Muscle of back (tissue), 13 donors: Measurements from ENCODE around the gene APOF. TPM values are rescaled to one million over a fixed set of nuclear protein-coding genes. Genes with fewer than 3 reads are reported as not detected.
A peak's percentile ranks its signal among the peaks of the same experiment; 100 is the strongest.
"Not testable (repeated sequence)": the region's sequence is repeated elsewhere in the genome, so short reads cannot be mapped to it uniquely, and the experiment has no call there.

Experiments
- DNase-seq, 3 donors: peaks; one replicate each; pipeline versions ENCODE4 v3.0.0 to v3.0.0-alpha.2; 2013
- long read RNA-seq, 9 donors: transcript quantifications; one replicate each; lab custom pipeline, GENCODE V29; 2026
- polyA plus RNA-seq, 10 donors: library from polyadenylated mRNA; unstranded; fragments of 120-200 nt; gene quantifications; one replicate each; pipeline ENCODE4 v1.2.1, GENCODE V29; 2013; ENCODE audit not compliant: insufficient read length in 10 of 10

APOF gene, protein sequence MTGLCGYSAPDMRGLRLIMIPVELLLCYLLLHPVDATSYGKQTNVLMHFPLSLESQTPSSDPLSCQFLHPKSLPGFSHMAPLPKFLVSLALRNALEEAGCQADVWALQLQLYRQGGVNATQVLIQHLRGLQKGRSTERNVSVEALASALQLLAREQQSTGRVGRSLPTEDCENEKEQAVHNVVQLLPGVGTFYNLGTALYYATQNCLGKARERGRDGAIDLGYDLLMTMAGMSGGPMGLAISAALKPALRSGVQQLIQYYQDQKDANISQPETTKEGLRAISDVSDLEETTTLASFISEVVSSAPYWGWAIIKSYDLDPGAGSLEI
- polyA plus RNA-seq, result under 1 TPM in 2 of 10 donors, not detected in 8; 0.09 to 0.15 TPM
- long read RNA-seq, donor 1, result 0 reads
- long read RNA-seq, donor 2, result 0 reads
- long read RNA-seq, donor 3, result 0 reads
- long read RNA-seq, donor 4, result 0 reads
- long read RNA-seq, donor 5, result 0 reads
- long read RNA-seq, donor 6, result 0 reads
- long read RNA-seq, donor 7, result 0 reads
- long read RNA-seq, donor 8, result 0 reads
- long read RNA-seq, donor 9, result 0 reads

DNA sequence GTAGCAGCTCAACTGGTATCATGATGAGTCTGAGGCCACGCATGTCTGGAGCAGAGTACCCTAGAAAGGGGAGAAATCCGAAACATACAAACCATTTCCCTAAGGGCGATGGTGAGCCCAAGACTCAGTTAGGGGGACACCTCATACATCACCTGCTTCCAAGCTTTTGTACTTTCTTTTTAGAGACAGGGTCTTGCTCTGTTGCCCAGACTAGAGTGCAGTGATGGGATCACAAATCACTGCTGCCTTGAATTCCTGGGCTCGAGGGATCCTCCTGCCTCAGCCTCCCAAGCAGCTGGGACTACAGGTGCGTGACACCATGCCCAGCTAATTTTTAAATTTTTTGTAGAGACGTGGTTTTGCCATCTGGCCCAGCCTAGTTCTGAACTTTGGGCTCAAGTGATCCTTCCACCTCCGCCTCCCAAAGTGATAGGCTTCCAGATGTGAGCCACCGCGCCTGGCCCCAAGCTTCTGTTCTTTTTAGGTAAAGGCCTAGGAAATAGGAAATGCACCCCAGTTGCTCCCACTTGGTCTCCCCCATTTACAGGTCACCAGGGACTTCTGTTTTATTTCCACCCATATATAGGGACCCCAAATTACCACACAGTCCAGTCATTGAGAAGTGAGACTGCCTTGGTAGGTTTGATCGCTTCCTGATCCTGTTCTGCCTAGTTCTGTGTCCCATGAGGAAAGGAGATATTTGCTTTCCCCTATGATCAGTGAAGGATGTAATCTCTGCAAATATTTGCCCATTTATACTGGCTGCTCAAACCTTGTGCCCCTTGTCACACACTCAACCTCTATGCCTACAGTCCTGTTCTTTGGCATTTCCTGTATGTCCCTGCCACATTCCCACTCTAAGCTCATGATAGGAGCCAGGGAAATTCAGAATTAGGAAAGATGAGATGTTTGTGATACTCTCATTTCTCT, at the start of gene APOF:
TSS of gene APOF (minus strand) at position 728 of the 930 bp plus-strand sequence. CDS start at position 616, 112 bp downstream.
- DNase-seq, result no peak

DNA sequence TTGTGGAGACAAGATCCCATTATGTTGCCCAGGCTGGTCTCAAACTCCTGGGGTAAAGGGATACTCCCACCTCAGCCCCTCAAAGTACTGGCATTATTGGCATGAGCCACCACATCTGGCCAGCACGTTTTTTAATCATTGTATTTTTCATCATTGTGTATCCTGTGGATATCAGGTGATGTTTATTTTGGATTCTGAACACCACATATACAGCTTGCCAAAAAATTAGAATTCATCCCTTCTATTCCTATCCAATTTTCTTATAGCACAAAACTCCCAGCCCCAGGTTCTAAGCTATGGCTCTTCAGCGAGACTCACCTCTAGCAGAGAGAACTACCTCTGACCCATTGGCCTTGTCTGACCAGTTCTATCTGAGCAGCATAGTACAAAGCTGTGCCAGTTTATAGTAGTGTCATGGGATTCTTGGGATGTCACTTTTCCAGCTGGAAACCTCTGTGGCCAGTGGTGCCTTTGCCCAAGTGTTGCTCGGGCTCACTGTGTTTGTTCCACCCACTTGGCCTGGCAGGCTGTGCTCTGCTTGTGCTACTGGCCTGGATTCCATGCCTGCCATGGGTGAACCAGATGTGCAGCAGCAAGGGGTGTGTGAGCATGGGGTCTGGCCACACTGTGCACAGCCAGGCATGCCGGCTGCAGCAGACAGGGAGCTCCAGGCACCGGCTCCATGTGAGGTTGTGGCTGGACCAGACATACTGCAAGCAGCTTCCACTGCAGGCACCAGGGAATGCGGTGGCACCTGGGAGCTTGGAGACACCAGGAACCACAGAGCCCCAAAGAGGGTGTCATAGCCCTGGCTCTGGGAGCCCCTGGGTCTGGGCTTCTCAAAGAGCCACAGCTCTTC, 49.4 kb upstream of the APOF start:
- no peak for DNase-seq

DNA sequence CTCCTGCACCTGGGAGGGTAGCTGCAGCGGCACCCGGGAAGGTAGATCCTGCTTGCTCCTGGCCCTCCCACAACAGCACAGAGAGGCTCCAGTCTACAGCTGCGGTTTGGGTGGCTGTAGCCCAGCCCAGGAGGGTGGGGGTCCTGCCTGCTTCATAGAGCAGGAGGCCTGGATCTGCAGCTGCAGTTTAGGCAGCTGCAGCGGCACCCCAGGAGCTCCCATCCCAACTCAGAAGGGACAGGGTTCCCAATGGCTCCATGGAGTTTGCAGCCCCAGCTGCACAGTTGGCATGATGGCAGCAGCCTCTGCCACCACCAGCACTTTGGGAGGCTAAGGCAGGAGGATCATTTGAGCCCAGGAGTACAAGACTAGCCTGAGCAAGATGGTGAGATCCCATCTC, 48.1 kb upstream of the APOF start:
- no peak for DNase-seq

DNA sequence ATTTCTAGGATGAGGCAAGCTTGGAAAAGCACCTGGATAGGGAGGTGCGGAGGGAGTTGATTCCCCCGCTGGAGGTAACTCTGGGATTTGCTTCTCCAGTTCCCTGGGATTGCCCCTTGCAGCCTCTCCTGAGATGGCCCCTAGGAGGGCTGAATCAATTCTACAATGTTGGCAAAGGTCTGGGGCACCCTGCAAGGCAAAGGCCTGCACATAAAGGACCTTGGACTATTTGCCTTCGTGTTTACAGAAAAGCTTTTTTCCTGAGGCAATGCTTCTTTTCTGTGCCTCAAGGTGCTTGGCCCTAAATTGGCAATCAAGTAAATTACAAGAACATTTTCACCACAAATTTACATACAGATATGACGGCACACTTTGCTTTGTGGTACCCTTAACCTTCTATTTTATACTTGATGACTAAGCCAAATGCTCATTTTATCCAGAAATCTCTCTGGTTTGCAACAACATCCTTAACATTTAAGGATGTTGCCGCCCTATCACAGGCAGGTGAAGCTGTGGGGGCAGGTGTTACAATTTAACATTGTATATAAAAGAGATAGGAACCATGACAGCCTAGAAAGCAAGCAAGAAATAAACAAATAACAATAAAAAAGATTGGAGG, 46.3 kb upstream of the APOF start:
- DNase-seq, result no peak

DNA sequence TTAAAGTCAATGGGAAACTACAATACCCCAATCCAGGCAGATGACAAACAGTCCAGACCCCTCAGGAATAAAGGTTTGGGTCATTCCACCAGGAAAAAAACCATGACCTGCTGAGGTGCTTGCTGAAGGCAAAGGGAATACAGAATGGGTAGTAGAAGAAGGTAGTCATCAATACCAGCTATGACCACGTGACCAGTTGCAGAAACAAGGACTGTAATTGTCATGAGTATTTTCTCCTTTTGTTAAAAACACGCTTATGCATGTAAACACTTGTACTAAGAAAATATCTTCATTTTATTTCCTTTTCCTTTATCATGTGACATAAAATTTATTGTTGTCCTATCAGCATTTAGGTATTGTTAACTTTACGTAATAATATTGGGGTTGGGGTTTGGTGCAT, 41.6 kb upstream of the APOF start:
- DNase-seq, result not testable (repeated sequence)

DNA sequence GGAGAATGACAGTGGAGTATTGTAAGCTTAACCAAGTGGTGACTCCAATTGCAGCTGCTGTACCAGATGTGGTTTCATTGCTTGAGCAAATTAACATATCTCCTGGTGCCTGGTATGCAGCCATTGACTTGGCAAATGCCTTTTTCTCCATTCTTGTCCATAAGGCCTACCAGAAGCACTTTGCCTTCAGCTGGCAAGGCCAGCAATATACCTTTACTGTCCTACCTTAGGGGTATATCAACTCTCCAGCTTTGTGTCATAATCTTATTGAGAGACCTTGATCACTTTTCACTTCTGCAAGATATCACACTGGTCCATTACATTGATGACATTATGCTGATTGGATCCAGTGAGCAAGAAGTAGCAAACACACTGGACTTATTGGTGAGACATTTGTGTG, 39.0 kb upstream of the APOF start:
- not testable (repeated sequence) for DNase-seq

DNA sequence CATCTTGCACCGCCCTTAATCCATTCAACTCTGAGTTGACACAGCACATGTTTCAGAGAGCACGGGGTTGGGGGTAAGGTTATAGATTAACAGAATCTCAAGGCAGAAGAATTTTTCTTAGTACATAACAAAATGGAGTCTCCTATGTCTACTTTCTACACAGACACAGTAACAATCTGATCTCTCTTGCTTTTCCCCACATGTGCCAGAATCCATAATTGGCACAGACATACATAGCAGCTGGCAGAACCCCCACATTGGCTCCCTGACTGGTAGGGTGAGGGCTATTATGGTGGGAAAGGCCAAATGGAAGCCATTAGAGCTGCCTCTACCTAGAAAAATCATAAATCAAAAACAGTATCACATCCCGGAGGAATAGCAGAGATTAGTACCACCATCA, 38.5 kb upstream of the APOF start:
- not testable (repeated sequence) for DNase-seq

DNA sequence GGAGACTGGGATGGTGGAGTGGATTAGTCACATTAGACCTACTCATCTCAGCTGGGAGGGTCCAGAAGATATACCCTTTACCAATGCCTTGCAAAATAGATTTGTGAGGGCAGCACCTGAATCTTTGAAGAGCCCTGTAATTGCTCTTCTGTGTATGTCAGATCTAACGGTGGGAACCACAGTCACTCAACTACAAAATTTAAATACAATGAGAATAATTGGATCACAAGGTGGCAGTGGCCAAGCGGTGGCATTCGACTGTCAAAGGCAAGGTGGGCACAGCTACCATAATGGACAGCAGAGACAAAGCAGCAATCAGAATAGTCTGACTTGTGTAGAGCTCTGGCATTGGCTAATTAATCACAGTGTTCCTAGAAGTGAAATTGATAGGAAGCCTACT, 36.8 kb upstream of the APOF start:
- DNase-seq, result not testable (repeated sequence)

DNA sequence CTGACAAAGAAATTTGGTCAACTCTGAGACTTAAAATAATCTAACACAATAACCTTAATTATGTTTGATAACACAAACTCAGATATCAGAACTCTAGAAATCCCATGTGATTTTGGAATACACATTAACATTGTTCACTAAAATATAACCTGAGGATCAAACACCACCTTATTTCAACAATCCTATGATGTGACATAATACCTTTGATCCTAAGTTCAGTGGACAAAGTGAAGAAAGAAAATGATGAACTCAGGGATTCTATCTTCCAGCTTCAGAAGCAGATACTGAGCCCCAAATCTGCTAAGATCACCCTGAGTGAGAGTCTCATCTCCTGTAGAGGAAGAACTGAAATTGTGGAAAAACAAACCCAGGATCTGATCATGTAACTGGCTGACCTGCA, 35.7 kb upstream of the APOF start:
- DNase-seq, result no peak

DNA sequence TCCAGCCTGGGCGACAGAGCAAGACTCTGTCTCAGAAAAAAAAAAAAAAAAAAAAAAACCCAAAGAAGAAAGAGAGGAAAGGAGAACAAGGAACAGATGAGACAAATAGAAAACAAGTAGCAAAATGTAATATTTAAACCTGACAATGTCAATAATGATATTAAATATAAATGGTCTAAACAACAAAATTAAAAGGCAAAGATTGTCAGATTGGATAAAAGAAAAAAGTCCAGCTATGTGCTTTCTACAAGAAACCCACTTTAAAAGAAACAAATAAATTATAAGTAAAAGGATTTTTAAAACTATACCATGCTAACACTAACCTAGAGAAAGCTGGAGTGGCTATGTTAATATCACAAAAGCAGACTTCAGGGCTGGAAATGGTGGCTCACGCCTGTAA, 29.7 kb upstream of the APOF start:
- DNase-seq, result no peak

DNA sequence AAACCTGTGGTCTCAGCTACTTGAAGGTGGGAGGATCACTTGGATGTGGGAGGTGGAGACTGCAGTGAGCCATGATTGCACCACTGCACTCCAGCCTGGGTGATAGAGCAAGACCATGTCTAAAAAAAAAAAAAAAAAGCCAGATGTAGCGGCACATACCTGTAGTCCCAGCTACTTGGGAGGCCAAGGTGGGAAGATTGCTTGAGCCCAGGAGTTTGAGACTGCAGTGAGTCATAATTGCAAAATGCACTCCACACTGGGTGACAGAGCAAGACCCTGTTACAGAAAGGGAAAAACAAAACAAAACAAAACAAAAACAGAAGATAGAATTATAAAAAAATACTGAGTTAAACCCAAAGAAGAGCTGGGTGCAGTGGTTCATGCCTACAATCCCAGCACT, 29.1 kb upstream of the APOF start:
- DNase-seq, result no peak

DNA sequence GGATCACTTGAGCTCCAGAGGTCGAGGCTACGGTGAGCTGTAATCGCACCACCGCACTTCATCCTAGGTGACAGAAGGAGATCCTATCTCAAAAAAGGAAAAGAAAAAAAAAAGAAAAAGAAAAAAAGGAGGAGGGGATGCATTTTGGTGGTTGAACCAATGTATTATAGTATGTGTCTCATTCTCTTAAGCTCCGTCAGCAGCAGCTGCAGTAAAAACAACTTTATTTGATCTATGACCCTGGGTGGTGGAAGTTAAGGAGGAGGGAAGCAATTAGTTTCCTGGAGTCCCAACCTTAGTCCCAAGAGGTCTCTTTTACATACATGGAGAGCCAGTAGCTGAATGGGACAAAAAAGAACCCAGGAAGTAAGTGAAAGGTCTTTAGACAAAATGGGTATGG, 26.8 kb upstream of the APOF start:
- no peak for DNase-seq

DNA sequence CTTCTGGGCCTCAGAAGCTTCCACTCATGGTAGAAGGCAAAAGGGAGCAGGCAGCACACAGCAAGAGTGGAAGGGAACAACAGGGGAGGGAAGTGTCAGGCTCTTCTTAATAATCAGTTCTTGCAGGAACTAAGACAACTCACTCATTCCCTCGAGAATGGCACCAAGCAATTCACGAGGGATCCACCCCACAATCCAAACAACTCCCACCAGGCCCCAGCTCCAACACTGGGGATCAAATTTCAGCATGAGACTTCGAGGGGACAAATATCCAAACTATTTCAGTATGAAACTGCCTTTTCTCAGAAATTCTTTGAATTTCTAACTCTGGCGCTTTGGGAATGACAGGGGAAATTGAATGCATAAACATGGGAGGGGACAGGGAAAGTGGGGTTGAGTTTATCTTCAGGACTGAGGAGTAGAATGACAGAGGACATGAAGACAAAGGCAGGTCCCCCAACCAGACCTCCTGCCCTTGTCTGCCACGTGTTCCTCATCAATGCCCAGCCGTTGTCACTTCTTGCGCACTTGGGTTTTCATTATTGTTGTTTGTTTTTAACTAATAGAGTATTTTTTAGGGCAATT, 24.6 kb upstream of the APOF start:
- DNase-seq, result peak in 1 of 3 donors; percentile 7

DNA sequence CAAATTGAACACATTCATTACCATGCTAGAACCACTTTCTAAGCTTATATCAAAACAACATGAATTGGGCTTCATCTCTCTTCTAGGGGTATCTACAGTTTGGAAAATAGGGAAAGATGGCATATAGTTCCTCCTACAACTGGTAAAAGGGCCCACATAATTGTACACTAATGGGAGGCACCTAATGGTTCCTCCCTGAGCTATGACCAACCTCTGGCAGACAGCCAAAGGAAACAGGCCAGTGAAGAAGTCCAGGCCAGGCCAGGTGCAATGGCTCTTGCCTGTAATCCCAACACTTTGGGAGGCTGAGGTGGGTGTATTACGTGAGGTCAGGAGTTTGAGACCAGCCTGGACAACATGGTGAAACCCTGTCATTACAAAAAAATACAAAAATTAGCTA, 23.2 kb upstream of the APOF start:
- DNase-seq, result no peak

DNA sequence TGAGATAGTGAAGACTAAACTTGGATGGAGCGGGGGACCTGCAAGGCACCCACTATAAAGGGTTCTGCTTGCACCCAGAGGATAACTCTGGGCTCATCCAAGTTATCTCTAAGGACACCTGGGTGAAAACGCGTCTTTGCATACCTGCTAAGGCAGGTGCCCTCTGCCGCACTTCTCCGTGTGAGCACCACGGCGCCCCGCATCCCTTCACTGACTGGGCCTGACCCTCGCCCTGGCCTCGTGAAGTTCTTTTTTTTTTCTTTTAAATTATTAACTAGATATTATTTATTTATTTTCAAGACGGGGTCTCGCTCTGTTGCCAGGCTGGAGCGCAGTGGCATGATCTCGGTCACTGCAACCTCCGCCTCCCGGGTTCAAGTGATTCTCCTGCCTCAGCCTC, 20.0 kb upstream of the APOF start:
- no peak for DNase-seq

DNA sequence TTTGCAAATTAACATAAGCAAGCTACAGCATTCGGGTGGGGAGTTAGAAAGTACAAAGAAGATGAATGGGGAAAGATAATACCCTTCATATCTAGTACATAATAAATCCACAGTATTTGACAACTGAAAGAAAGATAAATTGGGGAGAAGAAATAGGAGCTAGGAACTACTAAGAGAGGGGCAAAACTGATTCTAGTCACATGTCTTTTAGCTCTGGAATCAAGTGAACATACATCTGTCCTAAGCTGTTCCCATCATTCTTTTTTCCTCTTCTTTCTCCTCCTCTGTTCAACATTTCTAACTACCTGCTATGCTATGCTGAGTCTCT, 15.3 kb upstream of the APOF start:
- DNase-seq, result no peak

DNA sequence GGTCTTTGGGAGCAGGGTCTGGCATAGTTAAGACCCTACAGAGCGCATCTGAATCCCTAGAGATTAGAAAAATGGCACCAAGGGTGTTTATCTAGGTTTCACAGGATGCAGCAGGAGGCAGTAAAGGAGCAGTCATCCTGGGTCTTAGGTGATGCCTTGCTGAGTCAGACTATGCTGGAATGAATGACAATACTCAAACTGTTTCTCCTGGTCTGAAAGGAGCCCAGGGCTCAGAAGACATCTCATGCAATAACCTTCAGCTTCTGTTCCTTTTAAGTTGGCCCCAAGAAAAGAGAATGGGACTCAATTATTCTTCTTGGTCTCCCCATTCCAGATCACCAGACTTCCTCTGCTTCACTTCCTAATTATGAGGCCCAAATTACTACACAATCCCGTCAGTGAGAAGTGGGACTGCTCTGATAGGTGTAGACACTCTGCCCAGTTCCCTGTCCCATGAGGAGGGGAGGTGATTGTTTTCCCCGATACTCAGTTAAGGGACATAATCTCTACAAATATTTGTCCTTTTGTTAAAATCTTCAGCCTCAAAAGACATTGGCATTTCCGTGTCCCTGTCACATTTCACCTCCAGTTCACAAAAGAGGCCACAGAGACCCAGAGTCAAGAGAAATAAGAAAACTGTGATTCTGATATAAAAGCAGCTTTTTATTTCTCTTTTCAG, 14.8 kb upstream of the APOF start:
- no peak for DNase-seq

DNA sequence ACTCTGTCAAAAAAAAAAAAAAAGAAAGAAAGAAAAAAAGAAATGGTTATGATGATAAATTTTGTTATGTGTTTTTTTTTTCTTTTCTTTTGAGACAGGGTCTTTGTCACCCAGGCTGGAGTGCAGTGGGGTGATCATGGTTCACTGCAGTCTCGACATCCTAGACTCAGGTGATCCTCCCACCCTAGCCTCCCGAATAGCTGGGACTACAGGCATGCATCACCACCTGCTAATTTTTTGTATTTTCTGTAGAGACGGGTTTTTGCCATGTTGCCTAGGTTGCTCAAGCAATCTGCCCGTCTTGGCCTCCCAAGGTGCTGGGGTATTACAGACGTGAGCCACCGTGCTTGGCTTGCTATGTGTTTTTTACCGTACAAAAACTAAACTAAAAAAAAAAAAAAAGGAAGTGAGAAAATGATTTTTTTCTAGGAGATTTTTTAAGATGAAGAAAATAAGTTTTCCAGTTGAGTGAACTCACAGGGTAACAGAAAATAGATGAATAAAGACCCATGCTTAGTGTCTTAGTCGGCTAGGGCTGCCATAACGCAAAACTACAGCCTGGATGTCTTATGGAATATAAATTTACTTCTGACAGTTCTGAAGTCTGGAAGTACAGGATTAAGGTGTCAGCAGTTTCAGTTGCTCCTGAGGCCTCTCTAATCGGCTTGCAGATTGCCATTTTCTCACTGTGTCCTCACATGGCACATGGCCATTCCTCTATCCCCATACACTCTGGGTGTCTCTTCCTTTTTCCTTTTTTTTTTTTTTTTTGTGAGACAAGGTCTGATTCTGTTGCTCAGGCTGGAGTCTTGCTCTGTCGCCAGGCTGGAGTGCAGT, 13.2 kb upstream of the APOF start:
- DNase-seq, result no peak
